D721Med (cell line): ENCODE data around the gene MAF.

Experiments used
- DNase-seq: peaks from one replicate; pipeline ENCODE4 v3.0.0; 2011; ENCODE audit warnings: low spot score; ENCODE audit not compliant: insufficient read length
- FAIRE-seq: peaks from 2 replicates; lab custom pipeline; 2011; peaks lifted over from hg19 to GRCh38; lab: Jason Lieb, UNC
- CTCF ChIP-seq: IDR thresholded peaks from 2 replicates; pipeline ENCODE4 v1.5.1; 2012; ENCODE audit warnings: mild to moderate bottlenecking, control low read depth; ENCODE audit not compliant: insufficient read depth; ENCODE audit errors: missing control alignments

MAF gene

GRCh38 chr16:79607587-79607986, 7.0 kb upstream of the MAF start:
- no peak for TF ChIP-seq CTCF
- DNase-seq, result no peak
- FAIRE-seq, result no peak

GRCh38 chr16:79605999-79606398, 5.5 kb upstream of the MAF start:
- no peak for FAIRE-seq
- DNase-seq, result no peak
- no peak for TF ChIP-seq CTCF

- no peak for FAIRE-seq
- no peak for TF ChIP-seq CTCF
- no peak for DNase-seq
Observed at GRCh38 chr16:79603055-79603454, 2.5 kb upstream of the MAF start.

GRCh38 chr16:79602628-79603014, 2.1 kb upstream of the MAF start:
- DNase-seq, result no peak
- FAIRE-seq, result no peak
- TF ChIP-seq CTCF, result no peak

GRCh38 chr16:79601931-79602627, 1.5 kb upstream of the MAF start:
- no peak for DNase-seq
- no peak for FAIRE-seq
- TF ChIP-seq CTCF, result peak; percentile 79

GRCh38 chr16:79601092-79601930, 774 bp upstream of the MAF start:
- DNase-seq, result no peak
- no peak for TF ChIP-seq CTCF
- FAIRE-seq, result no peak
